Subcutaneous adipose tissue (tissue), 4 donors: ENCODE data around the gene AKT2. TPM values are rescaled to one million over a fixed set of nuclear protein-coding genes. Genes with fewer than 3 reads are reported as not detected.

Source experiments
- CTCF ChIP-seq: fragments of 450-650 bp; IDR thresholded peaks from one replicate; pipeline ENCODE4 v1.5.1; 2016; ENCODE audit warnings: low read depth, mild to moderate bottlenecking, control low read depth, antibody characterized with exemption, moderate library complexity
- total RNA-seq, 4 donors: library from RNA; depleted of rRNA; stranded (reverse); fragments of >200 nt; gene quantifications; one replicate each; pipeline ENCODE4 v1.1.0, GENCODE V29; 2016

The AKT2 gene
- total RNA-seq, 4 donors from 2014 or later = 81.7 to 175 (median 93.9) TPM

GRCh38 chr19:40270362-40271089 is 14.6 kb downstream of the AKT2 start:
- no peak for TF ChIP-seq CTCF

GRCh38 chr19:40269216-40269940 is 15.8 kb downstream of the AKT2 start:
- no peak for TF ChIP-seq CTCF

GRCh38 chr19:40267601-40267997 is 17.5 kb downstream of the AKT2 start:
- no peak for TF ChIP-seq CTCF

GRCh38 chr19:40266912-40267600 is 18.1 kb downstream of the AKT2 start:
- no peak for TF ChIP-seq CTCF

GRCh38 chr19:40266119-40266518 is 19.0 kb downstream of the AKT2 start:
- no peak for TF ChIP-seq CTCF

- no peak for TF ChIP-seq CTCF
Measured at GRCh38 chr19:40265763-40266099, 19.4 kb downstream of the AKT2 start.
